ENCODE results near the gene PSMA6. TPM values are rescaled to one million over a fixed set of nuclear protein-coding genes. Genes with fewer than 3 reads are reported as not detected.
"Not testable (repeated sequence)": the region's sequence is repeated elsewhere in the genome, so short reads cannot be mapped to it uniquely, and the experiment has no call there.

Gene PSMA6
- total and polyA plus RNA-seq, 2 experiments from 2014 or later = 216 to 296 TPM

GRCh38 chr14:35333797-35334743, 41.9 kb downstream of the PSMA6 start:
- Mint-ChIP-seq H3K27me3 (ENCODE audit: insufficient read depth, low read depth, poor library complexity) (peaks cover 9% of the 10 kb centered on the region), H3K4me1 (peaks cover 41% of the 10 kb centered on the region), H3K9me3 (no peaks in the 10 kb centered on the region), H3K36me3 (ENCODE audit: low read depth) (no peaks in the 10 kb centered on the region), H3K27ac (0 out of 2 replicates have a peak overlapping the region, but pooled peaks have one; percentile 62), H3K4me3 (no peak overlapping the region)
- no peaks in the 10 kb centered on the region for H3K36me3 ChIP-seq (ENCODE audit: insufficient read depth)
- no peak overlapping the region for H3K4me3 ChIP-seq
- no peaks in the 10 kb centered on the region for H3K9me2 ChIP-seq (ENCODE audit: insufficient read depth)
- peak in 1 of 2 experiments; percentile 26; a peak in 1 of 4 replicates for TF ChIP-seq CTCF (conservative IDR thresholded peaks at IDR 0.05; ENCODE audit: low read depth in 2 of 2)
- no peak for TF ChIP-seq EZH2 (IDR thresholded peaks at IDR 0.05; ENCODE audit: low read depth, unreplicated experiment)
- H3K4me2 ChIP-seq = no peak overlapping the region
- H3K27ac ChIP-seq (ENCODE audit: low read depth) = peak overlapping the region; percentile 84; the same call in 1 of the 2 replicates
- H3K27me3 ChIP-seq (ENCODE audit: insufficient read depth) = no peaks in the 10 kb centered on the region
- H3K4me1 ChIP-seq (ENCODE audit: insufficient read depth) = peaks cover 39% of the 10 kb centered on the region
- ATAC-seq = no peak
- peak overlapping the region; percentile 75 for H2AFZ ChIP-seq
- DNase-seq (ENCODE audit: low spot score) = no peak
- H3F3A ChIP-seq (replicated peaks; ENCODE audit: low read depth) = no peaks in the 10 kb centered on the region; the same call in none of the 2 replicates
- H3K79me2 ChIP-seq (replicated peaks; ENCODE audit: insufficient read depth) = no peaks in the 10 kb centered on the region
- H4K20me1 ChIP-seq (replicated peaks; ENCODE audit: insufficient read depth) = no peaks in the 10 kb centered on the region

- Mint-ChIP-seq H3K4me3 (no peak overlapping the region), H3K9me3 (no peaks in the 10 kb centered on the region), H3K27ac (no peak overlapping the region), H3K27me3 (ENCODE audit: insufficient read depth, low read depth, poor library complexity) (peaks cover 9% of the 10 kb centered on the region), H3K36me3 (ENCODE audit: low read depth) (no peaks in the 10 kb centered on the region), H3K4me1 (peaks cover 41% of the 10 kb centered on the region)
- Histone ChIP-seq H3K4me2 (0 out of 2 replicates have a peak overlapping the region, but pooled peaks have one; percentile 32), H3K4me3 (no peak overlapping the region), H3K79me2 (replicated peaks; ENCODE audit: insufficient read depth) (no peaks in the 10 kb centered on the region), H4K20me1 (replicated peaks; ENCODE audit: insufficient read depth) (no peaks in the 10 kb centered on the region), H3F3A (replicated peaks; ENCODE audit: low read depth) (no peaks in the 10 kb centered on the region; the same call in none of the 2 replicates), H3K27me3 (ENCODE audit: insufficient read depth) (no peaks in the 10 kb centered on the region), H3K36me3 (ENCODE audit: insufficient read depth) (no peaks in the 10 kb centered on the region), H3K9me2 (ENCODE audit: insufficient read depth) (no peaks in the 10 kb centered on the region), H3K27ac (ENCODE audit: low read depth) (no peak overlapping the region), H2AFZ (0 out of 2 replicates have a peak overlapping the region, but pooled peaks have one; percentile 100), H3K4me1 (ENCODE audit: insufficient read depth) (peaks cover 39% of the 10 kb centered on the region)
- ATAC-seq = no peak
- no peak for TF ChIP-seq ZNF331 (CRISPR knock-in tag; IDR thresholded peaks at IDR 0.05; ENCODE audit: low read depth)
- TF ChIP-seq CREB1 (CRISPR knock-in tag; IDR thresholded peaks at IDR 0.05; ENCODE audit: low read depth) = no peak
- TF ChIP-seq ZNF462 (CRISPR knock-in tag; IDR thresholded peaks at IDR 0.05) = no peak
- TF ChIP-seq STAT1 (IDR thresholded peaks at IDR 0.05; ENCODE audit: unreplicated experiment) = no peak
- no peak for DNase-seq (ENCODE audit: low spot score)
These were observed 43.4 kb downstream of the PSMA6 start for GRCh38 chr14:35335388-35336092.

GRCh38 chr14:35336171-35336493, 44.0 kb downstream of the PSMA6 start:
- not testable (repeated sequence) for H3K27me3 Mint-ChIP-seq (ENCODE audit: insufficient read depth, low read depth, poor library complexity); H4K20me1 ChIP-seq (replicated peaks; ENCODE audit: insufficient read depth); H3F3A ChIP-seq (replicated peaks; ENCODE audit: low read depth); H3K4me3 ChIP-seq; ATAC-seq; H3K36me3 ChIP-seq (ENCODE audit: insufficient read depth); H3K4me3 Mint-ChIP-seq; H3K27me3 ChIP-seq (ENCODE audit: insufficient read depth); H3K9me3 Mint-ChIP-seq; H3K36me3 Mint-ChIP-seq (ENCODE audit: low read depth); DNase-seq (ENCODE audit: low spot score); H3K79me2 ChIP-seq (replicated peaks; ENCODE audit: insufficient read depth); H3K9me2 ChIP-seq (ENCODE audit: insufficient read depth)
- peaks cover 41% of the 10 kb centered on the region for H3K4me1 Mint-ChIP-seq
- H3K4me2 ChIP-seq = peak overlapping the region; percentile 32; the same call in 1 of the 2 replicates
- peak overlapping the region; percentile 100 for H2AFZ ChIP-seq
- peaks cover 39% of the 10 kb centered on the region for H3K4me1 ChIP-seq (ENCODE audit: insufficient read depth)
- peak overlapping the region; percentile 50; the same call in 1 of the 2 replicates for H3K27ac Mint-ChIP-seq
- H3K27ac ChIP-seq (ENCODE audit: low read depth) = 0 out of 2 replicates have a peak overlapping the region, but pooled peaks have one; percentile 45

Measured in GM23338 (cell line).